Gastroesophageal sphincter (tissue), 3 donors: ENCODE results near the gene PODN.

ENCODE experiments used
- CTCF ChIP-seq, 4 experiments: fragments of 200-600 bp in 2 of 4; fragments of 450-650 bp in 2 of 4; sonication (generic) in 1 of 4; IDR thresholded peaks; one replicate each; pipeline ENCODE4 v1.5.1; 2017 to 2019; ENCODE audit warnings: antibody characterized with exemption in 4 of 4, mild to moderate bottlenecking in 2 of 4, moderate library complexity in 2 of 4
- EP300 ChIP-seq: sonication (generic); formaldehyde crosslinking; IDR thresholded peaks from one replicate; pipeline ENCODE4 v1.6.1; 2017; ENCODE audit warnings: antibody characterized with exemption, mild to moderate bottlenecking
- POLR2A ChIP-seq, 2 donors: fragments of 450-650 bp; IDR thresholded peaks; one replicate each; pipeline ENCODE4 v1.6.1; 2017; ENCODE audit warnings: antibody characterized with exemption in 2 of 2, mild to moderate bottlenecking in 2 of 2, moderate library complexity in 1 of 2
- POLR2AphosphoS5 ChIP-seq: sonication (generic); formaldehyde crosslinking; IDR thresholded peaks from one replicate; pipeline ENCODE4 v1.6.1; 2017; ENCODE audit warnings: antibody characterized with exemption

GRCh38 chr1:53108646-53109580, 46.9 kb downstream of the PODN start:
- TF ChIP-seq CTCF (IDR thresholded peaks at IDR 0.05) (no peak), POLR2AphosphoS5 (no peak), EP300 (no peak), POLR2A (IDR thresholded peaks at IDR 0.05) (no peak)
